HUES48 (cell line): Measurements from ENCODE around the gene CDKN1B.
"Not testable (repeated sequence)": the region's sequence is repeated elsewhere in the genome, so short reads cannot be mapped to it uniquely, and the experiment has no call there.

ENCODE experiments used
- H3K27ac ChIP-seq: one replicate; pipeline ENCODE4 v1.7.0; 2013; ENCODE audit warnings: low read depth, low read length, inconsistent platforms
- H3K27me3 ChIP-seq: 2 replicates; pipeline ENCODE4 v1.6.1; 2013; ENCODE audit warnings: mild to moderate bottlenecking, low read length; ENCODE audit not compliant: control insufficient read depth, insufficient read depth
- H3K36me3 ChIP-seq: 2 replicates; pipeline ENCODE4 v1.6.1; 2013; ENCODE audit warnings: low read length; ENCODE audit not compliant: control insufficient read depth, insufficient read depth
- H3K4me1 ChIP-seq: 2 replicates; pipeline ENCODE4 v1.6.1; 2013; ENCODE audit warnings: mild to moderate bottlenecking, low read length; ENCODE audit not compliant: control insufficient read depth, insufficient read depth
- H3K4me3 ChIP-seq: 2 replicates; pipeline ENCODE4 v1.5.1; 2013; ENCODE audit warnings: mild to moderate bottlenecking, low read depth, low read length
- H3K9ac ChIP-seq: 2 replicates; pipeline ENCODE4 v1.6.1; 2013; ENCODE audit warnings: mild to moderate bottlenecking, low read depth, low read length, moderate library complexity
- H3K9me3 ChIP-seq: 2 replicates; pipeline ENCODE4 v1.6.1; 2013; ENCODE audit warnings: low read length; ENCODE audit not compliant: control insufficient read depth, insufficient read depth

CDKN1B gene

GRCh38 chr12:12738152-12738551 lies 21.0 kb downstream of the CDKN1B start:
- H3K27ac ChIP-seq, H3K9me3 ChIP-seq, H3K9ac ChIP-seq, H3K4me1 ChIP-seq, H3K36me3 ChIP-seq, H3K4me3 ChIP-seq, H3K27me3 ChIP-seq: not testable (repeated sequence)

- Histone ChIP-seq H3K9ac (no peak overlapping the region), H3K4me1 (0 out of 2 replicates have a peak, but pooled peaks cover 7% of the 10 kb centered on the region), H3K36me3 (no peaks in the 10 kb centered on the region), H3K4me3 (no peak overlapping the region), H3K27me3 (no peaks in the 10 kb centered on the region), H3K27ac (no peak overlapping the region), H3K9me3 (no peaks in the 10 kb centered on the region)
These were observed 24.5 kb downstream of the CDKN1B start for GRCh38 chr12:12741660-12742059.

- H3K4me3 ChIP-seq, result no peak overlapping the region
- 0 out of 2 replicates have a peak, but pooled peaks cover 4% of the 10 kb centered on the region for H3K4me1 ChIP-seq
- no peaks in the 10 kb centered on the region for H3K36me3 ChIP-seq
- H3K27ac ChIP-seq, result no peak overlapping the region
- H3K27me3 ChIP-seq, result no peaks in the 10 kb centered on the region
- H3K9me3 ChIP-seq, result no peaks in the 10 kb centered on the region
- H3K9ac ChIP-seq, result no peak overlapping the region
These were observed 27.6 kb downstream of the CDKN1B start for GRCh38 chr12:12744546-12745305.

GRCh38 chr12:12745576-12746211 lies 28.5 kb downstream of the CDKN1B start:
- Histone ChIP-seq H3K27me3 (no peaks in the 10 kb centered on the region), H3K27ac (no peak overlapping the region), H3K9me3 (no peaks in the 10 kb centered on the region), H3K36me3 (no peaks in the 10 kb centered on the region), H3K4me1 (0 out of 2 replicates have a peak, but pooled peaks cover 4% of the 10 kb centered on the region), H3K4me3 (no peak overlapping the region), H3K9ac (no peak overlapping the region)

GRCh38 chr12:12747278-12747677 lies 30.1 kb downstream of the CDKN1B start:
- H3K4me1 ChIP-seq, result 0 out of 2 replicates have a peak, but pooled peaks cover 4% of the 10 kb centered on the region
- no peak overlapping the region for H3K9ac ChIP-seq
- H3K36me3 ChIP-seq, result no peaks in the 10 kb centered on the region
- H3K27me3 ChIP-seq, result no peaks in the 10 kb centered on the region
- H3K27ac ChIP-seq, result no peak overlapping the region
- no peaks in the 10 kb centered on the region for H3K9me3 ChIP-seq
- no peak overlapping the region for H3K4me3 ChIP-seq

- H3K27ac ChIP-seq, result no peak overlapping the region
- no peaks in the 10 kb centered on the region for H3K36me3 ChIP-seq
- no peaks in the 10 kb centered on the region for H3K9me3 ChIP-seq
- H3K4me3 ChIP-seq, result no peak overlapping the region
- H3K9ac ChIP-seq, result no peak overlapping the region
- no peaks in the 10 kb centered on the region for H3K27me3 ChIP-seq
- 0 out of 2 replicates have a peak, but pooled peaks cover 4% of the 10 kb centered on the region for H3K4me1 ChIP-seq
These were observed 30.9 kb downstream of the CDKN1B start for GRCh38 chr12:12748044-12748443.

- H3K27ac ChIP-seq, result no peak overlapping the region
- H3K9ac ChIP-seq, result no peak overlapping the region
- no peaks in the 10 kb centered on the region for H3K9me3 ChIP-seq
- H3K4me1 ChIP-seq, result 0 out of 2 replicates have a peak, but pooled peaks cover 4% of the 10 kb centered on the region
- no peak overlapping the region for H3K4me3 ChIP-seq
- H3K36me3 ChIP-seq, result no peaks in the 10 kb centered on the region
- H3K27me3 ChIP-seq, result no peaks in the 10 kb centered on the region
These were observed 32.3 kb downstream of the CDKN1B start for GRCh38 chr12:12749433-12749832.

GRCh38 chr12:12755923-12756322 lies 38.8 kb downstream of the CDKN1B start:
- H3K27me3 ChIP-seq, result no peaks in the 10 kb centered on the region
- H3K27ac ChIP-seq, result no peak overlapping the region
- no peak overlapping the region for H3K4me3 ChIP-seq
- H3K36me3 ChIP-seq, result no peaks in the 10 kb centered on the region
- H3K4me1 ChIP-seq, result no peaks in the 10 kb centered on the region
- no peaks in the 10 kb centered on the region for H3K9me3 ChIP-seq
- no peak overlapping the region for H3K9ac ChIP-seq

GRCh38 chr12:12757121-12757520 lies 40.0 kb downstream of the CDKN1B start:
- H3K27me3 ChIP-seq, result no peaks in the 10 kb centered on the region
- no peaks in the 10 kb centered on the region for H3K9me3 ChIP-seq
- H3K27ac ChIP-seq, result no peak overlapping the region
- no peaks in the 10 kb centered on the region for H3K36me3 ChIP-seq
- H3K4me3 ChIP-seq, result no peak overlapping the region
- H3K4me1 ChIP-seq, result no peaks in the 10 kb centered on the region
- H3K9ac ChIP-seq, result no peak overlapping the region

- H3K9me3 ChIP-seq, result no peaks in the 10 kb centered on the region
- H3K36me3 ChIP-seq, result no peaks in the 10 kb centered on the region
- H3K27me3 ChIP-seq, result no peaks in the 10 kb centered on the region
- no peak overlapping the region for H3K27ac ChIP-seq
- no peaks in the 10 kb centered on the region for H3K4me1 ChIP-seq
- H3K4me3 ChIP-seq, result no peak overlapping the region
- H3K9ac ChIP-seq, result no peak overlapping the region
These were observed 42.2 kb downstream of the CDKN1B start for GRCh38 chr12:12759234-12759915.

GRCh38 chr12:12764824-12765223 lies 47.7 kb downstream of the CDKN1B start:
- Histone ChIP-seq H3K27ac (no peak overlapping the region), H3K27me3 (no peaks in the 10 kb centered on the region), H3K9me3 (no peaks in the 10 kb centered on the region), H3K9ac (no peak overlapping the region), H3K4me3 (no peak overlapping the region), H3K36me3 (no peaks in the 10 kb centered on the region), H3K4me1 (no peaks in the 10 kb centered on the region)
